ENCODE measurements around the gene ZNF69. TPM values are rescaled to one million over a fixed set of nuclear protein-coding genes. Genes with fewer than 3 reads are reported as not detected.

ZNF69 gene
- total RNA-seq, 1 experiment from 2014 or later: 28.7 TPM

- TF ChIP-seq, protein P1, sequence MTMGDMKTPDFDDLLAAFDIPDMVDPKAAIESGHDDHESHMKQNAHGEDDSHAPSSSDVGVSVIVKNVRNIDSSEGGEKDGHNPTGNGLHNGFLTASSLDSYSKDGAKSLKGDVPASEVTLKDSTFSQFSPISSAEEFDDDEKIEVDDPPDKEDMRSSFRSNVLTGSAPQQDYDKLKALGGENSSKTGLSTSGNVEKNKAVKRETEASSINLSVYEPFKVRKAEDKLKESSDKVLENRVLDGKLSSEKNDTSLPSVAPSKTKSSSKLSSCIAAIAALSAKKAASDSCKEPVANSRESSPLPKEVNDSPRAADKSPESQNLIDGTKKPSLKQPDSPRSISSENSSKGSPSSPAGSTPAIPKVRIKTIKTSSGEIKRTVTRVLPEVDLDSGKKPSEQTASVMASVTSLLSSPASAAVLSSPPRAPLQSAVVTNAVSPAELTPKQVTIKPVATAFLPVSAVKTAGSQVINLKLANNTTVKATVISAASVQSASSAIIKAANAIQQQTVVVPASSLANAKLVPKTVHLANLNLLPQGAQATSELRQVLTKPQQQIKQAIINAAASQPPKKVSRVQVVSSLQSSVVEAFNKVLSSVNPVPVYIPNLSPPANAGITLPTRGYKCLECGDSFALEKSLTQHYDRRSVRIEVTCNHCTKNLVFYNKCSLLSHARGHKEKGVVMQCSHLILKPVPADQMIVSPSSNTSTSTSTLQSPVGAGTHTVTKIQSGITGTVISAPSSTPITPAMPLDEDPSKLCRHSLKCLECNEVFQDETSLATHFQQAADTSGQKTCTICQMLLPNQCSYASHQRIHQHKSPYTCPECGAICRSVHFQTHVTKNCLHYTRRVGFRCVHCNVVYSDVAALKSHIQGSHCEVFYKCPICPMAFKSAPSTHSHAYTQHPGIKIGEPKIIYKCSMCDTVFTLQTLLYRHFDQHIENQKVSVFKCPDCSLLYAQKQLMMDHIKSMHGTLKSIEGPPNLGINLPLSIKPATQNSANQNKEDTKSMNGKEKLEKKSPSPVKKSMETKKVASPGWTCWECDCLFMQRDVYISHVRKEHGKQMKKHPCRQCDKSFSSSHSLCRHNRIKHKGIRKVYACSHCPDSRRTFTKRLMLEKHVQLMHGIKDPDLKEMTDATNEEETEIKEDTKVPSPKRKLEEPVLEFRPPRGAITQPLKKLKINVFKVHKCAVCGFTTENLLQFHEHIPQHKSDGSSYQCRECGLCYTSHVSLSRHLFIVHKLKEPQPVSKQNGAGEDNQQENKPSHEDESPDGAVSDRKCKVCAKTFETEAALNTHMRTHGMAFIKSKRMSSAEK (CRISPR knock-in tag; IDR thresholded peaks at IDR 0.05; ENCODE audit: borderline replicate concordance): no peak
- TF ChIP-seq FOXP1 (CRISPR knock-in tag; IDR thresholded peaks at IDR 0.05; ENCODE audit: borderline replicate concordance) (no peak), TEAD1 (CRISPR knock-in tag; IDR thresholded peaks at IDR 0.05) (no peak), GABPB1 (CRISPR knock-in tag; IDR thresholded peaks at IDR 0.05) (no peak), HMGA2 (CRISPR knock-in tag; IDR thresholded peaks at IDR 0.05) (no peak), NFATC4 (CRISPR knock-in tag; IDR thresholded peaks at IDR 0.05) (no peak), NR2C2 (CRISPR knock-in tag; IDR thresholded peaks at IDR 0.05) (no peak), NR3C1 (CRISPR knock-in tag; conservative IDR thresholded peaks at IDR 0.05; ENCODE audit: low read depth) (no peak), AR (CRISPR knock-in tag; IDR thresholded peaks at IDR 0.05) (no peak), ATF6 (CRISPR knock-in tag; IDR thresholded peaks at IDR 0.05) (no peak), MAX (CRISPR knock-in tag; IDR thresholded peaks at IDR 0.05) (no peak), ZNF281 (CRISPR knock-in tag; IDR thresholded peaks at IDR 0.05) (no peak), AFF4 (CRISPR knock-in tag; IDR thresholded peaks at IDR 0.05; ENCODE audit: borderline replicate concordance) (no peak)
- TF ChIP-seq, protein P2, sequence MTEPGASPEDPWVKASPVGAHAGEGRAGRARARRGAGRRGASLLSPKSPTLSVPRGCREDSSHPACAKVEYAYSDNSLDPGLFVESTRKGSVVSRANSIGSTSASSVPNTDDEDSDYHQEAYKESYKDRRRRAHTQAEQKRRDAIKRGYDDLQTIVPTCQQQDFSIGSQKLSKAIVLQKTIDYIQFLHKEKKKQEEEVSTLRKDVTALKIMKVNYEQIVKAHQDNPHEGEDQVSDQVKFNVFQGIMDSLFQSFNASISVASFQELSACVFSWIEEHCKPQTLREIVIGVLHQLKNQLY (CRISPR knock-in tag; IDR thresholded peaks at IDR 0.05): no peak
These were observed 55.2 kb downstream of the ZNF69 start (continued) for GRCh38 chr19:11942843-11943108.

Data from WTC11 (cell line).